DMS 273 treated with DMSO at 0.1 percent for 48 hours (cell line): ENCODE data around the gene CRIP2.

Source experiments
- DNase-seq: peaks from one replicate; lab custom pipeline; 2025; lab: John Stamatoyannopoulos, UW

The CRIP2 gene

GRCh38 chr14:105499256-105500035 is 24.8 kb downstream of the CRIP2 start:
- DNase-seq = no peak

GRCh38 chr14:105500036-105500725 is 25.6 kb downstream of the CRIP2 start:
- DNase-seq = no peak

- DNase-seq = no peak
These were observed 26.1 kb downstream of the CRIP2 start for GRCh38 chr14:105500726-105501101.

- no peak for DNase-seq
These were observed 27.1 kb downstream of the CRIP2 start for GRCh38 chr14:105501504-105502291.

GRCh38 chr14:105502446-105503295 is 28.1 kb downstream of the CRIP2 start:
- no peak for DNase-seq

- DNase-seq = no peak
These were observed 28.6 kb downstream of the CRIP2 start for GRCh38 chr14:105503296-105503640.

GRCh38 chr14:105503935-105504692 is 29.5 kb downstream of the CRIP2 start:
- DNase-seq = no peak

- DNase-seq = no peak
These were observed 30.5 kb downstream of the CRIP2 start for GRCh38 chr14:105505101-105505500.

- DNase-seq = no peak
These were observed 32.6 kb downstream of the CRIP2 start for GRCh38 chr14:105507247-105507646.

- DNase-seq = no peak
These were observed 33.4 kb downstream of the CRIP2 start for GRCh38 chr14:105508069-105508468.

- DNase-seq = no peak
These were observed 34.0 kb downstream of the CRIP2 start for GRCh38 chr14:105508601-105509000.

- no peak for DNase-seq
These were observed 42.5 kb downstream of the CRIP2 start for GRCh38 chr14:105517096-105517495.

GRCh38 chr14:105519946-105520698 is 45.5 kb downstream of the CRIP2 start:
- DNase-seq = no peak

- no peak for DNase-seq
These were observed 50.7 kb downstream of the CRIP2 start for GRCh38 chr14:105525326-105525725.

- DNase-seq = no peak
These were observed 51.5 kb downstream of the CRIP2 start, which contains the start of gene TMEM121 for GRCh38 chr14:105525861-105526775. TMEM121 (plus strand) TSS chr14:105526583; CDS start chr14:105528835, 2,252 bp downstream.

GRCh38 chr14:105526776-105527380 is 52.3 kb downstream of the CRIP2 start:
- no peak for DNase-seq

- no peak for DNase-seq
These were observed 52.8 kb downstream of the CRIP2 start for GRCh38 chr14:105527381-105527825.

- DNase-seq = no peak
These were observed 53.4 kb downstream of the CRIP2 start for GRCh38 chr14:105527826-105528585.
